NCI-H187 treated with DMSO at 0.1 percent for 48 hours (cell line): ENCODE measurements around the gene RNASE7.
"Not testable (repeated sequence)": the region's sequence is repeated elsewhere in the genome, so short reads cannot be mapped to it uniquely, and the experiment has no call there.

ENCODE experiments used
- DNase-seq: peaks from one replicate; lab custom pipeline; 2025; lab: John Stamatoyannopoulos, UW

The RNASE7 gene

GRCh38 chr14:21023817-21024584, 18.2 kb upstream of the RNASE7 start:
- DNase-seq, result no peak

GRCh38 chr14:21024585-21025370, 17.4 kb upstream of the RNASE7 start, which contains the start of gene NDRG2:
Gene NDRG2, minus strand, starts transcription at chr14:21025061. Its CDS starts 1,746 bp downstream, at chr14:21023315.
- DNase-seq, result no peak

- no peak for DNase-seq
Observed at GRCh38 chr14:21025371-21026273, 16.5 kb upstream of the RNASE7 start.

- no peak for DNase-seq
Observed at GRCh38 chr14:21026274-21026987, 15.7 kb upstream of the RNASE7 start.

GRCh38 chr14:21026988-21027315, 15.2 kb upstream of the RNASE7 start:
- no peak for DNase-seq

- no peak for DNase-seq
Observed at GRCh38 chr14:21029917-21030316, 12.2 kb upstream of the RNASE7 start, which contains the start of gene TPPP2. Gene TPPP2, plus strand, starts transcription at chr14:21030217. Its CDS starts 365 bp downstream, at chr14:21030582.

- no peak for DNase-seq
Observed at GRCh38 chr14:21030531-21030930, 11.6 kb upstream of the RNASE7 start.

- no peak for DNase-seq
Observed at GRCh38 chr14:21032326-21033132, 9.6 kb upstream of the RNASE7 start.

GRCh38 chr14:21033133-21033698, 8.9 kb upstream of the RNASE7 start:
- DNase-seq, result no peak

- DNase-seq, result no peak
Observed at GRCh38 chr14:21034707-21035106, 7.5 kb upstream of the RNASE7 start, which contains the start of gene RNASE13. Gene RNASE13, minus strand, starts transcription at chr14:21034807. Its CDS starts 519 bp downstream, at chr14:21034288.

GRCh38 chr14:21036751-21037150, 5.4 kb upstream of the RNASE7 start:
- no peak for DNase-seq

- no peak for DNase-seq
Observed at GRCh38 chr14:21037156-21037555, 5.0 kb upstream of the RNASE7 start.

- no peak for DNase-seq
Observed at GRCh38 chr14:21038441-21039422, 3.4 kb upstream of the RNASE7 start.

GRCh38 chr14:21039585-21040369, 2.4 kb upstream of the RNASE7 start:
- DNase-seq, result no peak

GRCh38 chr14:21040370-21040925, 1.7 kb upstream of the RNASE7 start:
- DNase-seq, result no peak

GRCh38 chr14:21040941-21041340, 1.2 kb upstream of the RNASE7 start:
- DNase-seq, result not testable (repeated sequence)

GRCh38 chr14:21042918-21043317, 756 bp downstream of the RNASE7 start:
- no peak for DNase-seq
